ENCODE data around the gene USP6.

Gene USP6

GRCh38 chr17:5203178-5203907 lies 87.5 kb downstream of the USP6 start:
- no peaks in the 10 kb centered on the region for H3F3A ChIP-seq (ENCODE audit: insufficient read depth, low read length)
- H3K36me3 ChIP-seq (ENCODE audit: insufficient read depth, low read length), result no peaks in the 10 kb centered on the region
- H3K27ac ChIP-seq (ENCODE audit: low read depth, low read length, poor library complexity, severe bottlenecking), result no peak overlapping the region
- no peaks in the 10 kb centered on the region for H3K79me2 ChIP-seq (ENCODE audit: insufficient read depth, low read length)
- no peak overlapping the region for H3K4me3 ChIP-seq (ENCODE audit: low read depth, low read length, poor library complexity, severe bottlenecking)
- no peak overlapping the region for H3K9ac ChIP-seq (ENCODE audit: low read length)
- TF ChIP-seq EZH2 (IDR thresholded peaks at IDR 0.05; ENCODE audit: borderline replicate concordance, low read length) (no peak), CTCF (IDR thresholded peaks at IDR 0.05; ENCODE audit: low read length) (no peak)
- no peaks in the 10 kb centered on the region for H3K9me2 ChIP-seq (ENCODE audit: low read depth, low read length)
- no peaks in the 10 kb centered on the region for H4K20me1 ChIP-seq (ENCODE audit: insufficient read depth, low read length)
- H3K4me2 ChIP-seq (ENCODE audit: low read length), result no peak overlapping the region
- H2AFZ ChIP-seq (ENCODE audit: low read length), result no peak overlapping the region
- H3K4me1 ChIP-seq (ENCODE audit: insufficient read depth, low read length, severe bottlenecking), result peaks cover 13% of the 10 kb centered on the region
- H3K27me3 ChIP-seq (ENCODE audit: insufficient read depth, low read length), result no peaks in the 10 kb centered on the region
- H3K9me3 ChIP-seq (ENCODE audit: low read length), result no peaks in the 10 kb centered on the region

GRCh38 chr17:5203908-5204294 lies 88.1 kb downstream of the USP6 start:
- no peak for TF ChIP-seq CTCF (IDR thresholded peaks at IDR 0.05; ENCODE audit: low read length)
- TF ChIP-seq EZH2 (IDR thresholded peaks at IDR 0.05; ENCODE audit: borderline replicate concordance, low read length), result no peak
- Histone ChIP-seq H3K4me1 (ENCODE audit: insufficient read depth, low read length, severe bottlenecking) (peaks cover 8% of the 10 kb centered on the region), H3F3A (ENCODE audit: insufficient read depth, low read length) (no peaks in the 10 kb centered on the region), H3K9me3 (ENCODE audit: low read length) (no peaks in the 10 kb centered on the region), H3K79me2 (ENCODE audit: insufficient read depth, low read length) (no peaks in the 10 kb centered on the region), H3K4me3 (ENCODE audit: low read depth, low read length, poor library complexity, severe bottlenecking) (no peak overlapping the region), H3K27ac (ENCODE audit: low read depth, low read length, poor library complexity, severe bottlenecking) (no peak overlapping the region), H3K9me2 (ENCODE audit: low read depth, low read length) (no peaks in the 10 kb centered on the region), H4K20me1 (ENCODE audit: insufficient read depth, low read length) (no peaks in the 10 kb centered on the region), H3K27me3 (ENCODE audit: insufficient read depth, low read length) (no peaks in the 10 kb centered on the region), H3K9ac (ENCODE audit: low read length) (no peak overlapping the region), H2AFZ (ENCODE audit: low read length) (no peak overlapping the region), H3K36me3 (ENCODE audit: insufficient read depth, low read length) (no peaks in the 10 kb centered on the region), H3K4me2 (ENCODE audit: low read length) (no peak overlapping the region)

- H3K4me3 ChIP-seq (ENCODE audit: low read depth, low read length, poor library complexity, severe bottlenecking), result no peak overlapping the region
- H3K9me2 ChIP-seq (ENCODE audit: low read depth, low read length), result no peaks in the 10 kb centered on the region
- H3K9me3 ChIP-seq (ENCODE audit: low read length), result no peaks in the 10 kb centered on the region
- peaks cover 28% of the 10 kb centered on the region for H3K4me1 ChIP-seq (ENCODE audit: insufficient read depth, low read length, severe bottlenecking)
- no peak overlapping the region for H2AFZ ChIP-seq (ENCODE audit: low read length)
- H3K9ac ChIP-seq (ENCODE audit: low read length), result no peak overlapping the region
- H3K4me2 ChIP-seq (ENCODE audit: low read length), result no peak overlapping the region
- no peaks in the 10 kb centered on the region for H3K27me3 ChIP-seq (ENCODE audit: insufficient read depth, low read length)
- no peaks in the 10 kb centered on the region for H4K20me1 ChIP-seq (ENCODE audit: insufficient read depth, low read length)
- no peaks in the 10 kb centered on the region for H3F3A ChIP-seq (ENCODE audit: insufficient read depth, low read length)
- no peak for TF ChIP-seq CTCF (IDR thresholded peaks at IDR 0.05; ENCODE audit: low read length)
- no peak for TF ChIP-seq EZH2 (IDR thresholded peaks at IDR 0.05; ENCODE audit: borderline replicate concordance, low read length)
- no peaks in the 10 kb centered on the region for H3K36me3 ChIP-seq (ENCODE audit: insufficient read depth, low read length)
- H3K79me2 ChIP-seq (ENCODE audit: insufficient read depth, low read length), result no peaks in the 10 kb centered on the region
- H3K27ac ChIP-seq (ENCODE audit: low read depth, low read length, poor library complexity, severe bottlenecking), result no peak overlapping the region
These were observed 93.6 kb downstream of the USP6 start for GRCh38 chr17:5209396-5209795.

Data from OCI-LY1 (cell line).